NB4 (cell line): ENCODE results near the gene ZNF746.
"Not testable (repeated sequence)": the region's sequence is repeated elsewhere in the genome, so short reads cannot be mapped to it uniquely, and the experiment has no call there.

Experiments
- DNase-seq: peaks from one replicate; pipeline ENCODE4 v3.0.0; 2010; ENCODE audit warnings: low read depth
- H3K4me3 ChIP-seq: one replicate; pipeline ENCODE4 v1.5.1; 2011; ENCODE audit warnings: mild to moderate bottlenecking, low read depth, low read length, moderate library complexity
- MYC ChIP-seq: IDR thresholded peaks from 2 replicates; pipeline ENCODE4 v1.6.1; 2011; ENCODE audit warnings: low read depth, low read length
- POLR2A ChIP-seq: IDR thresholded peaks from 2 replicates; pipeline ENCODE4 v1.6.1; 2011; ENCODE audit warnings: mild to moderate bottlenecking; ENCODE audit not compliant: insufficient read length; ENCODE audit errors: extremely low read depth
- TF ChIP-seq, protein P1 (sequence below): IDR thresholded peaks from one replicate; pipeline ENCODE4 v1.5.1; 2012; ENCODE audit warnings: low read depth, low read length
- TF ChIP-seq, protein P2 (sequence below): IDR thresholded peaks from 2 replicates; pipeline ENCODE4 v1.6.1; 2011; ENCODE audit warnings: low read depth, low read length

The ZNF746 gene

DNA sequence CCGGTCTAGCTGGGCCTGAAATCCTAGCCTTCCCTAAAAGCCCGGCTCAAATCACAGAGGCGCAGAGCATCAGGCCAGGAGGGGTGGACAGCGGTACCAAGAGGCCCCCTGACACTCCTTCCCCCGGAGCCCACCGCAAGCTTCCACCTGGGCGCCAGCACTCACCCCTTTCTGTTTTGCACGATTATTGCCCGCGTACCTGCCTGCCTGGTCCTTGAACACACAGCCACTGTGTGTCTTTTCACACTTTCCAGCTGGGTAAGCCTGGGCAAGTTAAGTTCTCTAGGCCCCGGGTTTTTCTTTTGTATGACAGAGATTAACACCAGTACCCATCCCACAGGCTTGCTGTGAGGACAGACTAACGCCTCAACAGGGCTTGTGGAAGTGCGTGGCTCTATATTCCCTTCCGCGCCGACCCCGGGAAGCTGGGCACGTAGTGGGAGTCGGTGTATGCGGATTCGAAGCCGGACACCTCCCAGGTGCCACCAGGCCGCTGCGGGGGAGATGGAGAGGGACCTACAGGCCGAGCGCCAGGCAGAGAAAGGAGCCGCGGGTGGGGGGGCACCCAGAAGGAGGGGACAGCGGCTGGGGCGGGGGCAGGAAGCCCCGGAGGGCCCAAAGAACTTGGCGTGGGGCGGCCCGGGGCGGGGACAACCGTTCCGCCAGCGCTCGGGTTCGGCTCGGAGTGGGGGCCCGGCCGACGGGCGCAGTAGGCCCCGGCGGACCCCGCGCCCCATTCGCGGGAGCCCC lies 792 bp downstream of the ZNF746 start:
- TF ChIP-seq MYC (no peak), POLR2A (no peak)
- TF ChIP-seq, protein P1, sequence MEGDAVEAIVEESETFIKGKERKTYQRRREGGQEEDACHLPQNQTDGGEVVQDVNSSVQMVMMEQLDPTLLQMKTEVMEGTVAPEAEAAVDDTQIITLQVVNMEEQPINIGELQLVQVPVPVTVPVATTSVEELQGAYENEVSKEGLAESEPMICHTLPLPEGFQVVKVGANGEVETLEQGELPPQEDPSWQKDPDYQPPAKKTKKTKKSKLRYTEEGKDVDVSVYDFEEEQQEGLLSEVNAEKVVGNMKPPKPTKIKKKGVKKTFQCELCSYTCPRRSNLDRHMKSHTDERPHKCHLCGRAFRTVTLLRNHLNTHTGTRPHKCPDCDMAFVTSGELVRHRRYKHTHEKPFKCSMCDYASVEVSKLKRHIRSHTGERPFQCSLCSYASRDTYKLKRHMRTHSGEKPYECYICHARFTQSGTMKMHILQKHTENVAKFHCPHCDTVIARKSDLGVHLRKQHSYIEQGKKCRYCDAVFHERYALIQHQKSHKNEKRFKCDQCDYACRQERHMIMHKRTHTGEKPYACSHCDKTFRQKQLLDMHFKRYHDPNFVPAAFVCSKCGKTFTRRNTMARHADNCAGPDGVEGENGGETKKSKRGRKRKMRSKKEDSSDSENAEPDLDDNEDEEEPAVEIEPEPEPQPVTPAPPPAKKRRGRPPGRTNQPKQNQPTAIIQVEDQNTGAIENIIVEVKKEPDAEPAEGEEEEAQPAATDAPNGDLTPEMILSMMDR: no peak
- TF ChIP-seq, protein P2, sequence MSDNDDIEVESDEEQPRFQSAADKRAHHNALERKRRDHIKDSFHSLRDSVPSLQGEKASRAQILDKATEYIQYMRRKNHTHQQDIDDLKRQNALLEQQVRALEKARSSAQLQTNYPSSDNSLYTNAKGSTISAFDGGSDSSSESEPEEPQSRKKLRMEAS: no peak
- H3K4me3 ChIP-seq: peak overlapping the region; percentile 84
- peak; percentile 60 for DNase-seq

DNA sequence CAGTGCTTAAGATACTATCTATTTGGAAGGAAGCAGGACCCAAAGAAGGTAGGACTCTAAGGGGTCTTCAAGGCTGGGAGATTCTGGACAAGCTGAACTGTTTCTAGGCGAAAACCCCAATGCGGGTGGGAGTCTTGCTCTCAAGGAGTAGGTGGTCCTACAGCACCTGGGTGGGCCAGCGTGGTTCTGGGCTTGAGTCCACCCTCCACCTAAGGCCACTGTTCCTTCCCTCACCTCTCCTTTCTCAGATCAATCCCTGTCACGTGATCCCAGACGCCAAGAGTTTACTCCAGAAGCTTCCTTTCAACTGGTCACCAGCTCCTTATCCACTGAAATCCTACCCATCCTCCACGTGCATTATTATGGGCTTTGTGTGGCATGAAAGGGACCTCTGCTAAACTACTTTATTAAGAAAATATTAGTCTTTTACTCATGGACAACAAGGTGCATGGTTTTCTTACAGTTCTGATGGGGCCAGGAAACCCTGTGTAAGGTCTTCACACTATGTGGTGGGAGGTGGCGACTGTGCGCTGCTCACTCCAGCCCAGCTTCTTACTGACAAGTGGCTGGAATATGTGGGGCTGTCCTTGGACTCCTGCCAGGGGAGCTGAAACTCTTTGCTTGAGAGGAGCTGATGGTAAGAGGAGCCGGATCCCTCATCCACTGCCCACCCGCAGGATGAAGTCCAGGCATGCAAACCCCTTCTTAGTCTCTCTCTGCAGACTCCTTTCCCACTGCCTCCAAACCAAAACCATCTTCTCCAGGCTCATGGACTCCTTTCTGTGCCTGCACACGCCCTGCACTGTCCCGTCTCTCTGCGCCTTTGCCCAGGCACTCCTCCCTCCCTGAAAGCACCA lies 1.6 kb downstream of the ZNF746 start:
- DNase-seq: peak; percentile 28
- no peak for TF ChIP-seq MYC
- TF ChIP-seq POLR2A: no peak
- TF ChIP-seq, protein P2: no peak
- TF ChIP-seq, protein P1: no peak
- H3K4me3 ChIP-seq: peak overlapping the region; percentile 18

DNA sequence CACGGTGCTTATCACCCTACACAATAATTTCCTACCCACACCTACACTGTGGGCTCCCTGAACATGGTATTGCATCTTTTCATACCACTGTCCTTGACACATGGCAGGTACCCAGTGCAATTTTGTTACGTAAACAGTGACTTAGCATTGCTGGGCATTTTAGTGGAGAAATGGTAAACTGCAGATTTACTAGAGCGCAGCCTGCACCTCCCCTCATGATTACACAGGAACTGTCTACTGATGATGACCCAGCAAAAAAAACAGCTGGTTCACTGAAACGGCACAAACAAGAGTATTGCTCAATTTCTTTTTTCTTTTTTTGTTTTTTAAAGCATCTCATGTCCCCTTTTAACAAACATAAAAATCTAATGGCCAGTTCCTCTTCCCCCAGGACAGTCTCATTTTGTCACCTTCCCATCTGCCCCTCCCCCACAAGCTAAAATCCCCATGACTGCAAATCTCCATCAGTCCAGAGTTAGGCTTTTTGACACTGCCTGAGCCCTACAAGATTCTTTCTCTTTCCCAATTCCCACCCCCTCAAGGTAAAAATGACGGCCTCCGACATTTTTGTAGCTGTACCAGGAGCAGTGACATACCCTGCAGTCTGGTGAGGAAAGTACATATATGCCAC lies 2.8 kb downstream of the ZNF746 start:
- no peak overlapping the region for H3K4me3 ChIP-seq
- DNase-seq: peak; percentile 75
- no peak for TF ChIP-seq POLR2A
- TF ChIP-seq, protein P2: no peak; the same call in 1 of the 2 replicates
- 0 out of 2 replicates have a peak, but pooled peaks have one; percentile 27 for TF ChIP-seq MYC

DNA sequence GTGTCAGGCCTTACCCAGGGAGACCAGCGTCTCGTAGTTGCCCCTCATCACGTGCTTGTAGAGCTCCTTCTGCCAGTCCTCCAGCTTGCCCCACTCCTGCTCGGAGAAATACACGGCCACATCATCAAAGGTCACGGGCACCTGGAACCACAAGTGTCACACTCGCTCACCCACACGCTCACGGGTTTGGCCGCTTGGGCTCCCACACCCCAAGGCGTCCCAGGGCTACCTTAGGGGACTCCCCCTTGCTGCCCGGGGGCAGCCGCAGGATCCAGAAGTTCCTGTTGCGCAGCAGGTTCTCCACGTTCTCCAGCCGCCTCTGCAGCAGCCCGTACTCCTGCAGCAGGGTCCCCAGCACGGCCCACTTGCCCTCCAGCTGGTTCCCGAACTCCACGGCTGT lies 3.6 kb downstream of the ZNF746 start:
- not testable (repeated sequence) for H3K4me3 ChIP-seq, DNase-seq

DNA sequence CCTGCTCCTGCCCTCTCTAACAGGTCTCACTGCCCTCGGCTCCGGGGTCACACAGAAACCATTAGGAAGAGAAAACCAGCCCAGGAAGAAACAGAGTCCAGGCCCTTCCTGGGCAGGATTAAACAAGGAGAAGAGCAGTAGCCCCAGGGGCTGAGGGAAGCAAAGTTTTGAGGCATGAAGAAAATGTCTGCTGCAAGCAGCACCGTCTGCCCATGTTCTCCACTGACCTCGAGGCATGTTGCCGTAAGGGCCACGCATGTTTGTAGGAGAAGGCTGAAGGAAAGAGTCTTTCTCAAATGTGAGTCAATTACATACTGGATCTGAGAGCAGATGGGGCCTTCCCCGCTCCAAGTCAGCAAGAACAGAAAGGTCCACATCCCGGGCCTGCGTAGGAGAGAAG lies 4.2 kb downstream of the ZNF746 start:
- no peak overlapping the region for H3K4me3 ChIP-seq
- TF ChIP-seq, protein P2: no peak
- no peak for TF ChIP-seq MYC
- TF ChIP-seq POLR2A: no peak
- TF ChIP-seq, protein P1: no peak
- DNase-seq: no peak

DNA sequence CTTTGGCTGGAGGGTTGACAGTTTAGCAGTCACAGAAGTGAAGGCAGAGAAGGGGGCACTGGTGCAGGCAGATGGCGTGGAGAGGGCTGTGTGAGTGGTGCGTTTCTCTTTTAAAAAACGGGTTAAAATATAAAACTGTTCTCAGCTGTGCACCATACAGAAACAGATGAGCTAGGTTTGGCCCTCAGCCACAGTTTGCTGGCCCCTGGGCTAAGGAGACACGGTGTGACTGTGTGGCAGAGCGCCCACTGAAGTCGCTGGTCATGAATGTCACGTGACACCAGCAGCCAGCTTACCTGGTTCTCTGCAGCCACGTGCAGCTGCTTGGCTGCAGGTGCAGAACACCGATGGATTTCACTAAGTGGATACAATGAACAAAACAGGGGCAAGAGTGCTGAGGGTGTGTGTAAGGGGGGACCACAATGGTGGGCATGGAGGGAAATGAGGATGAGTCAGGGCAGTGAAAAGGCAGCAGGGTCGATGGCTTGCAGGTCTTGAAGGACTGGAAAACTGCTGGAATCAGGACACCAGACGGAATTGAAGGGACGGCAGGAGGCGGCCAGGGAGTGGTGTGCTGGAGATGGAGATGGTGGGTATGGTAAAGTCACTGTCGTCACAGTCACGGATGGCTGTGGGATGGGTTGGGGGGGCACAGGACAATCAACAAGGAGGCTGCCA lies 7.4 kb downstream of the ZNF746 start:
- TF ChIP-seq MYC: no peak
- no peak for TF ChIP-seq POLR2A
- TF ChIP-seq, protein P1: no peak
- TF ChIP-seq, protein P2: no peak
- DNase-seq: no peak

More for the DNA sequence above, 7.4 kb downstream of the ZNF746 start:
- no peak overlapping the region for H3K4me3 ChIP-seq
